ENCODE data around the gene HMGXB4. TPM values are rescaled to one million over a fixed set of nuclear protein-coding genes. Genes with fewer than 3 reads are reported as not detected.

HMGXB4 gene
- total RNA-seq, 4 donors from 2014 or later = 13.8 to 24.7 (median 19.9) TPM

DNA sequence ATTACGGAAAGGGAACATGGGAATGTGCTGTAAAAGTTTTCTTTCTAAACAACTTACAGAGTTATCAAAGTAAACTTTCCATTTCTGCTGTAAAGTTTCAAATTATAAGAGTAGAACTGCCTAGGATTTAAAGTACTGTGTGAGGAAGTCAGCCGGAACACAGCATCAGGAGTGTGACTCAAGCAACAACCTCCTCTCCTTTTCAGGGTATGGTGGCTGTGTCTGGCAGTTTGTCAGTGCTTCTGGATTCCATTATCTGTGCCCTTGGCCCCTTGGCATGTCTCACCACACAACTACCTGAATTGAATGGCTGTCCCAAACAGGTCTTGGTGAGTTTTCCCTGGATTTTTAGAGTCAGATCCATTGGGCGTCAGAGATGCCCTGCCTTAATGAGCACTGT lies 35.5 kb downstream of the HMGXB4 start:
- Histone ChIP-seq H3K36me3 (peaks cover under 1 to 35% of the 10 kb centered on the region in 2 donors), H3K27ac (no peak overlapping the region), H3K9me3 (no peaks in the 10 kb centered on the region), H3K4me3 (replicated peaks in 1 of 3) (no peak overlapping the region), H3K4me1 (no peaks in the 10 kb centered on the region), H3K27me3 (no peaks in the 10 kb centered on the region)
- DNase-seq = no peak
- intact Hi-C loops (cut with DNase I) = no loop called here
- no peak for TF ChIP-seq POLR2A (IDR thresholded peaks at IDR 0.05)
- TF ChIP-seq, protein P1, sequence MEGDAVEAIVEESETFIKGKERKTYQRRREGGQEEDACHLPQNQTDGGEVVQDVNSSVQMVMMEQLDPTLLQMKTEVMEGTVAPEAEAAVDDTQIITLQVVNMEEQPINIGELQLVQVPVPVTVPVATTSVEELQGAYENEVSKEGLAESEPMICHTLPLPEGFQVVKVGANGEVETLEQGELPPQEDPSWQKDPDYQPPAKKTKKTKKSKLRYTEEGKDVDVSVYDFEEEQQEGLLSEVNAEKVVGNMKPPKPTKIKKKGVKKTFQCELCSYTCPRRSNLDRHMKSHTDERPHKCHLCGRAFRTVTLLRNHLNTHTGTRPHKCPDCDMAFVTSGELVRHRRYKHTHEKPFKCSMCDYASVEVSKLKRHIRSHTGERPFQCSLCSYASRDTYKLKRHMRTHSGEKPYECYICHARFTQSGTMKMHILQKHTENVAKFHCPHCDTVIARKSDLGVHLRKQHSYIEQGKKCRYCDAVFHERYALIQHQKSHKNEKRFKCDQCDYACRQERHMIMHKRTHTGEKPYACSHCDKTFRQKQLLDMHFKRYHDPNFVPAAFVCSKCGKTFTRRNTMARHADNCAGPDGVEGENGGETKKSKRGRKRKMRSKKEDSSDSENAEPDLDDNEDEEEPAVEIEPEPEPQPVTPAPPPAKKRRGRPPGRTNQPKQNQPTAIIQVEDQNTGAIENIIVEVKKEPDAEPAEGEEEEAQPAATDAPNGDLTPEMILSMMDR (IDR thresholded peaks at IDR 0.05) = no peak
- WGBS, 2 donors = 98 to 100% methylated on average over 3 of the region's 3 CpGs

GRCh38 chr22:35296051-35296450 lies 38.8 kb downstream of the HMGXB4 start:
- TF ChIP-seq, protein P1 (IDR thresholded peaks at IDR 0.05) = no peak
- no peak for TF ChIP-seq POLR2A (IDR thresholded peaks at IDR 0.05)
- H3K36me3 ChIP-seq = peaks cover 0 to 14% of the 10 kb centered on the region in 2 donors
- no peak for DNase-seq
- no peak overlapping the region for H3K27ac ChIP-seq
- no peaks in the 10 kb centered on the region for H3K27me3 ChIP-seq
- peaks cover 10 to 11% of the 10 kb centered on the region in 2 donors for H3K4me1 ChIP-seq
- intact Hi-C loops (cut with DNase I) = no loop called here
- H3K4me3 ChIP-seq (replicated peaks in 1 of 3) = no peak overlapping the region
- no peaks in the 10 kb centered on the region for H3K9me3 ChIP-seq

DNA sequence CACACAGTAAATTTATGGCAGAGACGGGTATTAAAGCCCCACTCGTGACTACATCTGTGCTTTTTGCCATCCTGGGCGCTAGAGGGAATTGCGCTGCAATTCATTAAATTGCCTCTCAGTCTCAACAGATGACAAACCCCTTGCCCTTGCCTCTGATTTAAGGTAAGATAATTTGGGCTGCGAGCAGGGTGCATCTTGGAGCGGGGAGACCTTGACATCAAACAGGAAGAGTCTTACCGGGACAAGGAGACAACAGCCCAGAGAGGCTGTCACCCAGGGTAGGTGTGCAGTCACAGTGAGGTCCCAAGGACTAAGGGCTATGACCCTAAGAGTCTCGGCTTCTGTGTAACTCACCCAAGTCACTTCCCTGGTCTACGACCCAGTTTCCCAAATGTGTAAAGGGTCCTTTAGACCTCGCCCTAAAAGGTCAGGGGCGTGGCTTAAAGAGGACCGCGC lies 42.0 kb downstream of the HMGXB4 start:
- 27 to 38% methylated on average over 8 to 10 of the region's 13 CpGs for WGBS, 2 donors
- intact Hi-C loops (cut with DNase I) = no loop called here

GRCh38 chr22:35299673-35300499 lies 42.6 kb downstream of the HMGXB4 start, which contains the start of gene TOM1:
TOM1 (plus strand) TSS chr22:35299894; CDS start chr22:35299929, 35 bp downstream.
- Histone ChIP-seq H3K9me3 (no peaks in the 10 kb centered on the region), H3K36me3 (no peaks in the 10 kb centered on the region), H3K4me3 (replicated peaks in 1 of 3) (peak within 1 kb of the TSS; percentile 72 to 96 (median 84)), H3K27ac (peak within 1 kb of the TSS; percentile 92 to 98 (median 95)), H3K4me1 (peaks cover 19% of the 10 kb centered on the region in 2 donors), H3K27me3 (no peaks in the 10 kb centered on the region)
- intact Hi-C loops (cut with DNase I) = no loop called here
- WGBS, 2 donors = 0% methylated on average over 11 to 12 of the region's 64 CpGs
- TF ChIP-seq POLR2A (IDR thresholded peaks at IDR 0.05) = peak; percentile 22 to 93
- TF ChIP-seq, protein P1 (IDR thresholded peaks at IDR 0.05) = peak in 1 of 6 experiments; percentile 11
- DNase-seq = peak; percentile 97 to 98

More for the DNA sequence above, 42.0 kb downstream of the HMGXB4 start:
- H3K27me3 ChIP-seq = no peaks in the 10 kb centered on the region
- peaks cover 19% of the 10 kb centered on the region in 2 donors for H3K4me1 ChIP-seq
- no peak for DNase-seq
- no peaks in the 10 kb centered on the region for H3K9me3 ChIP-seq
- peaks cover 0 to 1% of the 10 kb centered on the region in 2 donors for H3K36me3 ChIP-seq
- H3K27ac ChIP-seq = peak overlapping the region; percentile 92 to 98 (median 95)
- peak overlapping the region; percentile 72 to 96 (median 84) for H3K4me3 ChIP-seq (replicated peaks in 1 of 3)
- TF ChIP-seq, protein P1 (IDR thresholded peaks at IDR 0.05) = peak in 1 of 6 experiments; percentile 11
- peak in 1 of 2 donors; percentile 26 for TF ChIP-seq POLR2A (IDR thresholded peaks at IDR 0.05)

GRCh38 chr22:35301372-35301874 lies 44.1 kb downstream of the HMGXB4 start:
- H3K4me3 ChIP-seq (replicated peaks in 1 of 3) = no peak overlapping the region
- 80 to 82% methylated on average over 17 of the region's 17 CpGs for WGBS, 2 donors

More at GRCh38 chr22:35301372-35301874, 44.1 kb downstream of the HMGXB4 start:
- intact Hi-C loops (cut with DNase I) = no loop called here
- Histone ChIP-seq H3K9me3 (no peaks in the 10 kb centered on the region), H3K4me1 (peaks cover 19% of the 10 kb centered on the region in 2 donors), H3K27ac (peak overlapping the region in 2 of 3 donors; percentile 28 to 92), H3K27me3 (no peaks in the 10 kb centered on the region), H3K36me3 (no peaks in the 10 kb centered on the region)
- DNase-seq = no peak
- TF ChIP-seq POLR2A (IDR thresholded peaks at IDR 0.05) = no peak
- TF ChIP-seq, protein P1 (IDR thresholded peaks at IDR 0.05) = no peak

All from thyroid gland (tissue), 4 donors.